Measurements from ENCODE around the gene CFAP161. TPM values are rescaled to one million over a fixed set of nuclear protein-coding genes. Genes with fewer than 3 reads are reported as not detected.
A peak's percentile ranks its signal among the peaks of the same experiment; 100 is the strongest.

Gene CFAP161
- total RNA-seq, 4 donors from 2014 or later, result 6.6 TPM; not detected in 3

GRCh38 chr15:81107889-81108288, 26.2 kb upstream of the CFAP161 start:
- TF ChIP-seq POLR2A (IDR thresholded peaks at IDR 0.05), result no peak
- Histone ChIP-seq H3K4me3 (no peak overlapping the region), H3K36me3 (no peaks in the 10 kb centered on the region), H3K27ac (no peak overlapping the region), H3K9me3 (no peaks in the 10 kb centered on the region), H3K4me1 (no peaks in the 10 kb centered on the region), H3K27me3 (no peaks in the 10 kb centered on the region)
- no peak for DNase-seq

- no peaks in the 10 kb centered on the region for H3K27me3 ChIP-seq
- TF ChIP-seq POLR2A (IDR thresholded peaks at IDR 0.05), result no peak
- TF ChIP-seq CTCF (IDR thresholded peaks at IDR 0.05), result peak in 4 of 6 experiments; percentile 21 to 37 (median 35)
- H3K4me3 ChIP-seq, result no peak overlapping the region
- H3K36me3 ChIP-seq, result no peaks in the 10 kb centered on the region
- H3K27ac ChIP-seq, result no peak overlapping the region
- H3K4me1 ChIP-seq, result no peaks in the 10 kb centered on the region
- no peak for DNase-seq
- no peaks in the 10 kb centered on the region for H3K9me3 ChIP-seq
Measured at GRCh38 chr15:81108427-81108826, 25.6 kb upstream of the CFAP161 start.

GRCh38 chr15:81111018-81111417, 23.1 kb upstream of the CFAP161 start:
- Histone ChIP-seq H3K4me3 (no peak overlapping the region), H3K9me3 (no peaks in the 10 kb centered on the region), H3K27ac (no peak overlapping the region), H3K36me3 (no peaks in the 10 kb centered on the region), H3K4me1 (no peaks in the 10 kb centered on the region), H3K27me3 (no peaks in the 10 kb centered on the region)
- no peak for DNase-seq
- TF ChIP-seq CTCF (IDR thresholded peaks at IDR 0.05), result no peak
- no peak for TF ChIP-seq POLR2A (IDR thresholded peaks at IDR 0.05)

- H3K27me3 ChIP-seq, result no peaks in the 10 kb centered on the region
- H3K36me3 ChIP-seq, result no peaks in the 10 kb centered on the region
- DNase-seq, result no peak
- TF ChIP-seq CTCF (IDR thresholded peaks at IDR 0.05) (no peak), POLR2A (IDR thresholded peaks at IDR 0.05) (no peak)
- no peak overlapping the region for H3K27ac ChIP-seq
- no peaks in the 10 kb centered on the region for H3K4me1 ChIP-seq
- H3K9me3 ChIP-seq, result no peaks in the 10 kb centered on the region
- no peak overlapping the region for H3K4me3 ChIP-seq
Measured at GRCh38 chr15:81111510-81112470, 22.3 kb upstream of the CFAP161 start.

- Histone ChIP-seq H3K27ac (no peak overlapping the region), H3K27me3 (peaks cover 0 to 2% of the 10 kb centered on the region in 2 donors), H3K36me3 (no peaks in the 10 kb centered on the region), H3K4me1 (no peaks in the 10 kb centered on the region), H3K4me3 (no peak overlapping the region), H3K9me3 (no peaks in the 10 kb centered on the region)
- TF ChIP-seq POLR2A (IDR thresholded peaks at IDR 0.05) (no peak), CTCF (IDR thresholded peaks at IDR 0.05) (no peak)
- DNase-seq, result no peak
Measured at GRCh38 chr15:81113204-81113657, 20.8 kb upstream of the CFAP161 start.

- no peaks in the 10 kb centered on the region for H3K4me1 ChIP-seq
- TF ChIP-seq CTCF (IDR thresholded peaks at IDR 0.05), result no peak
- no peak for TF ChIP-seq POLR2A (IDR thresholded peaks at IDR 0.05)
- no peaks in the 10 kb centered on the region for H3K9me3 ChIP-seq
- no peak overlapping the region for H3K4me3 ChIP-seq
- H3K27ac ChIP-seq, result no peak overlapping the region
- peaks cover 0 to 5% of the 10 kb centered on the region in 2 donors for H3K27me3 ChIP-seq
- H3K36me3 ChIP-seq, result no peaks in the 10 kb centered on the region
- no peak for DNase-seq
Measured at GRCh38 chr15:81113861-81114291, 20.2 kb upstream of the CFAP161 start.

Data from Peyer's patch (tissue), 4 donors.